Sigmoid colon (tissue), 7 donors: ENCODE data around the gene CCDC102A. TPM values are rescaled to one million over a fixed set of nuclear protein-coding genes. Genes with fewer than 3 reads are reported as not detected.

ENCODE experiments used
- DNase-seq: peaks from one replicate; pipeline ENCODE4 v3.0.0-alpha.2; 2019
- H3K27ac ChIP-seq, 4 donors: fragments of 200-600 bp; sonication (generic); one replicate each; pipeline ENCODE4 v1.5.1; 2016 to 2019; ENCODE audit warnings: mild to moderate bottlenecking in 1 of 4
- H3K27me3 ChIP-seq, 3 donors: fragments of 200-600 bp; sonication (generic); one replicate each; pipeline ENCODE4 v1.5.1; 2019; ENCODE audit warnings: mild to moderate bottlenecking in 1 of 3
- H3K36me3 ChIP-seq, 4 donors: fragments of 200-600 bp; sonication (generic); one replicate each; pipeline ENCODE4 v1.5.1; 2016 to 2019
- H3K4me1 ChIP-seq, 4 donors: fragments of 200-600 bp; sonication (generic); one replicate each; pipeline ENCODE4 v1.5.1; 2017 to 2019
- H3K4me3 ChIP-seq, 4 donors: fragments of 200-600 bp; sonication (generic); one replicate each; pipeline ENCODE4 v1.5.1; 2017 to 2019; ENCODE audit warnings: mild to moderate bottlenecking in 2 of 4, moderate library complexity in 1 of 4
- H3K9me3 ChIP-seq, 4 donors: fragments of 200-600 bp in 3 of 4; sonication (generic) in 3 of 4; one replicate each; pipeline versions ENCODE4 v1.5.1 to v1.6.1; 2013 to 2019
- EP300 ChIP-seq, 4 donors: sonication (generic); formaldehyde crosslinking; IDR thresholded peaks; one replicate each; pipeline ENCODE4 v1.6.1; 2017; ENCODE audit warnings: antibody characterized with exemption in 4 of 4
- POLR2A ChIP-seq, 2 donors: fragments of 450-650 bp; IDR thresholded peaks; one replicate each; pipeline ENCODE4 v1.6.1; 2016; ENCODE audit warnings: antibody characterized with exemption in 2 of 2, mild to moderate bottlenecking in 2 of 2, moderate library complexity in 2 of 2
- POLR2AphosphoS5 ChIP-seq, 4 donors: sonication (generic); formaldehyde crosslinking; IDR thresholded peaks; one replicate each; pipeline ENCODE4 v1.6.1; 2017; ENCODE audit warnings: antibody characterized with exemption in 4 of 4
- WGBS, 2 donors: extraction: QIAGEN DNeasy Blood & Tissue Kit; methylation state at CpG; one replicate each; pipeline ENCODE4 v1.1.7; 2013; 5-methylcytosine and 5-hydroxymethylcytosine counted together
- intact Hi-C: fragments of 100-400 bp; cut with DNase I; formaldehyde crosslinking; loops from one replicate; pipeline ENCODE4 v1.15.1; 2023
- polyA plus RNA-seq, 3 donors: library from polyadenylated mRNA; stranded (reverse); fragments of 200-250 nt; gene quantifications; one replicate each; pipeline ENCODE4 v1.2.3, GENCODE V29; 2013
- total RNA-seq, 4 donors: library from RNA; depleted of rRNA; stranded (reverse); fragments of >200 nt; gene quantifications; one replicate each; pipeline ENCODE4 v1.1.0, GENCODE V29; 2016
- TF ChIP-seq, protein P1 (sequence below), 4 experiments: fragments of 450-650 bp in 3 of 4; fragments of 200-600 bp in 1 of 4; IDR thresholded peaks; one replicate each; pipeline ENCODE4 v1.5.1; 2016 to 2019; ENCODE audit warnings: antibody characterized with exemption in 4 of 4, mild to moderate bottlenecking in 3 of 4, moderate library complexity in 2 of 4
- donor health status: healthy with polysubstance abuse.
- donor health status: Bipolar disorder and iron deficiency.
- donor health status: healthy.

The CCDC102A gene
- total and polyA plus RNA-seq, 7 donors = 1.6 to 46.8 (median 17.8) TPM

- no peaks in the 10 kb centered on the region for H3K36me3 ChIP-seq
- H3K27ac ChIP-seq = peak overlapping the region; percentile 88 to 94 (median 90)
- H3K27me3 ChIP-seq = no peaks in the 10 kb centered on the region
- DNase-seq = peak; percentile 64
- H3K9me3 ChIP-seq = no peaks in the 10 kb centered on the region
- intact Hi-C loops = loop anchor here (5.0 to 10.0 kb wide), 3 partner anchors 233 to 470 kb away; partner anchors contain the start of genes PSME3IP1, RSPRY1, USB1 and ZNF319
- 63 to 69% methylated on average over 13 of the region's 13 CpGs for WGBS, 2 donors
- H3K4me1 ChIP-seq = peaks cover 0 to 63% (median 57%) of the 10 kb centered on the region in 4 donors
- TF ChIP-seq POLR2AphosphoS5 (IDR thresholded peaks at IDR 0.05) (no peak), EP300 (IDR thresholded peaks at IDR 0.05) (no peak), POLR2A (IDR thresholded peaks at IDR 0.05) (no peak)
- TF ChIP-seq, protein P1, sequence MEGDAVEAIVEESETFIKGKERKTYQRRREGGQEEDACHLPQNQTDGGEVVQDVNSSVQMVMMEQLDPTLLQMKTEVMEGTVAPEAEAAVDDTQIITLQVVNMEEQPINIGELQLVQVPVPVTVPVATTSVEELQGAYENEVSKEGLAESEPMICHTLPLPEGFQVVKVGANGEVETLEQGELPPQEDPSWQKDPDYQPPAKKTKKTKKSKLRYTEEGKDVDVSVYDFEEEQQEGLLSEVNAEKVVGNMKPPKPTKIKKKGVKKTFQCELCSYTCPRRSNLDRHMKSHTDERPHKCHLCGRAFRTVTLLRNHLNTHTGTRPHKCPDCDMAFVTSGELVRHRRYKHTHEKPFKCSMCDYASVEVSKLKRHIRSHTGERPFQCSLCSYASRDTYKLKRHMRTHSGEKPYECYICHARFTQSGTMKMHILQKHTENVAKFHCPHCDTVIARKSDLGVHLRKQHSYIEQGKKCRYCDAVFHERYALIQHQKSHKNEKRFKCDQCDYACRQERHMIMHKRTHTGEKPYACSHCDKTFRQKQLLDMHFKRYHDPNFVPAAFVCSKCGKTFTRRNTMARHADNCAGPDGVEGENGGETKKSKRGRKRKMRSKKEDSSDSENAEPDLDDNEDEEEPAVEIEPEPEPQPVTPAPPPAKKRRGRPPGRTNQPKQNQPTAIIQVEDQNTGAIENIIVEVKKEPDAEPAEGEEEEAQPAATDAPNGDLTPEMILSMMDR (IDR thresholded peaks at IDR 0.05) = no peak
- H3K4me3 ChIP-seq = peak overlapping the region; percentile 72 to 87 (median 78)
Observed at GRCh38 chr16:57534881-57535658, 1.3 kb downstream of the CCDC102A start.

- intact Hi-C loops = loop anchor here (10.0 kb wide), 2 partner anchors 350 to 470 kb away; partner anchors contain the start of genes PSME3IP1, RSPRY1, USB1 and ZNF319
- DNase-seq = peak; percentile 57
Observed at GRCh38 chr16:57534337-57534880, 2.0 kb downstream of the CCDC102A start.

DNA sequence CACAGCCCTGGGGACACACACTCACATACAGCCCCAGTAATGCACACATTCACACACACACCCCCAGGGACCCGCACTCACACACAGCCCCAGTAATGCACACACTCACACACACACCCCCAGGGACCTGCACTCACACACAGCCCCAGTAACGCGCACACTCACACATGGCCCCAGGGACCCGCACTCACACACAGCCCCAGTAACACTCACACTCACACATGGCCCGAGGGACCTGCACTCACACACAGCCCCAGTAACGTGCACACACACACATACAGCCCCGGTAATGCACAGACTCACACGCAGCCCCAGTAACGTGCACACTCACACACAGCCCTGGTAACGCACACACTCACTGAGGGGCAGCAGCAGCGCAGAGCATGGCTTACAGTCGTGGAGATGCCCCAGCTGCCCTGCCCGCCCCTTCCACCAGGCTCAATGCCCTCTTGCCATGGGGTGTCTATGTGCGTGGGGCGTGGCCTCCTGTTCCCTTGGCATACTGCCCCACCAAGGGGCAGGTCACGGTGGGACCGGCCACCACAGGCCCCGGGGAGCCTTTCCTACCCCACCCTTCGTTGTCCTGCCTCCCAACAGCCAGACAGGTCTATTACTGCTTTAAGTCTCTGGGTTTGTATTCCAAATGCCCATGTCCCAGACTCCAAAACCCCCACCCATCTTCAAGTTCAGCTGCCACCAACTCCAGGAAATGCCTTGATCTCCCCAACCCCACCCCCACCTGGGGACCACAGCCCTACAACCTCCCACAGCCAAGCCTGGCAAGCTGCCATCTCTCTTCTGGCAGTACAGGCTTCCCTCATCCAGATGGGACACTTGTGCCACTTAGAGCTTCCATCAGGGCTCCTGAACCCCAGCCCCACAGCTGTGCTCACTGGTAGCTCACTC, 2.7 kb downstream of the CCDC102A start:
- TF ChIP-seq, protein P1 (IDR thresholded peaks at IDR 0.05) = no peak
- TF ChIP-seq EP300 (IDR thresholded peaks at IDR 0.05) (no peak), POLR2AphosphoS5 (IDR thresholded peaks at IDR 0.05) (no peak), POLR2A (IDR thresholded peaks at IDR 0.05) (no peak)
- intact Hi-C loops = loop anchor here (2.0 to 10.0 kb wide), 3 partner anchors 87 to 471 kb away; partner anchors contain the start of genes CIAPIN1, COQ9, PSME3IP1 and RSPRY1
- Histone ChIP-seq H3K4me1 (peaks cover 0 to 71% (median 64%) of the 10 kb centered on the region in 4 donors), H3K36me3 (no peaks in the 10 kb centered on the region), H3K4me3 (no peak overlapping the region), H3K27me3 (no peaks in the 10 kb centered on the region), H3K9me3 (no peaks in the 10 kb centered on the region), H3K27ac (peak overlapping the region; percentile 40 to 94 (median 72))
- peak; percentile 72 for DNase-seq
- WGBS, 2 donors = 47 to 50% methylated on average over 19 of the region's 19 CpGs

More at GRCh38 chr16:57534337-57534880, 2.0 kb downstream of the CCDC102A start:
- Histone ChIP-seq H3K4me3 (no peak overlapping the region), H3K4me1 (peaks cover 0 to 70% (median 63%) of the 10 kb centered on the region in 4 donors), H3K36me3 (no peaks in the 10 kb centered on the region), H3K27ac (peak overlapping the region; percentile 88 to 94 (median 90)), H3K27me3 (no peaks in the 10 kb centered on the region), H3K9me3 (no peaks in the 10 kb centered on the region)
- TF ChIP-seq POLR2AphosphoS5 (IDR thresholded peaks at IDR 0.05) = no peak
- 95 to 96% methylated on average over 7 of the region's 7 CpGs for WGBS, 2 donors

GRCh38 chr16:57532266-57532625, 4.1 kb downstream of the CCDC102A start:
- Histone ChIP-seq H3K27me3 (no peaks in the 10 kb centered on the region), H3K9me3 (no peaks in the 10 kb centered on the region), H3K4me1 (peaks cover 0 to 71% (median 62%) of the 10 kb centered on the region in 4 donors), H3K4me3 (no peak overlapping the region), H3K27ac (peak overlapping the region in 3 of 4 donors; percentile 53 to 94 (median 90)), H3K36me3 (peaks cover 0 to 8% (median 3%) of the 10 kb centered on the region in 4 donors)
- TF ChIP-seq, protein P1 (IDR thresholded peaks at IDR 0.05) = no peak
- TF ChIP-seq POLR2A (IDR thresholded peaks at IDR 0.05) (no peak), EP300 (IDR thresholded peaks at IDR 0.05) (no peak), POLR2AphosphoS5 (IDR thresholded peaks at IDR 0.05) (no peak)
- intact Hi-C loops = loop anchor here (2.0 to 10.0 kb wide), 3 partner anchors 85 to 473 kb away; partner anchors contain the start of genes CIAPIN1, COQ9, PSME3IP1 and RSPRY1
- 78 to 88% methylated on average over 7 of the region's 7 CpGs for WGBS, 2 donors
- peak; percentile 56 for DNase-seq
